Panc1 (cell line): ENCODE measurements around the gene UBASH3A.

Source experiments
- SIN3A ChIP-seq: IDR thresholded peaks from 2 replicates; pipeline ENCODE4 v1.6.1; 2012; ENCODE audit warnings: low read depth, mild to moderate bottlenecking, low read length, moderate library complexity, borderline replicate concordance; ENCODE audit not compliant: insufficient read depth
- TCF7L2 ChIP-seq: IDR thresholded peaks from 2 replicates; pipeline ENCODE4 v1.6.1; 2011; ENCODE audit warnings: mild to moderate bottlenecking, low read depth, low read length, inconsistent platforms

GRCh38 chr21:42435401-42435800 lies 31.7 kb downstream of the UBASH3A start:
- TF ChIP-seq SIN3A: no peak
- TF ChIP-seq TCF7L2: no peak
